ENCODE data around the gene FGF13. TPM values are rescaled to one million over a fixed set of nuclear protein-coding genes. Genes with fewer than 3 reads are reported as not detected.

Gene FGF13
- total and polyA plus RNA-seq, 2 donors (not counting 1 experiment from before 2014, with no cell fraction given): not detected

- Mint-ChIP-seq H3K27me3 (no peaks in the 10 kb centered on the region), H3K4me3 (no peak overlapping the region), H3K4me1 (no peaks in the 10 kb centered on the region), H3K9me3 (ENCODE audit: insufficient read depth) (no peaks in the 10 kb centered on the region), H3K27ac (no peak overlapping the region)
- TF ChIP-seq, protein P1, sequence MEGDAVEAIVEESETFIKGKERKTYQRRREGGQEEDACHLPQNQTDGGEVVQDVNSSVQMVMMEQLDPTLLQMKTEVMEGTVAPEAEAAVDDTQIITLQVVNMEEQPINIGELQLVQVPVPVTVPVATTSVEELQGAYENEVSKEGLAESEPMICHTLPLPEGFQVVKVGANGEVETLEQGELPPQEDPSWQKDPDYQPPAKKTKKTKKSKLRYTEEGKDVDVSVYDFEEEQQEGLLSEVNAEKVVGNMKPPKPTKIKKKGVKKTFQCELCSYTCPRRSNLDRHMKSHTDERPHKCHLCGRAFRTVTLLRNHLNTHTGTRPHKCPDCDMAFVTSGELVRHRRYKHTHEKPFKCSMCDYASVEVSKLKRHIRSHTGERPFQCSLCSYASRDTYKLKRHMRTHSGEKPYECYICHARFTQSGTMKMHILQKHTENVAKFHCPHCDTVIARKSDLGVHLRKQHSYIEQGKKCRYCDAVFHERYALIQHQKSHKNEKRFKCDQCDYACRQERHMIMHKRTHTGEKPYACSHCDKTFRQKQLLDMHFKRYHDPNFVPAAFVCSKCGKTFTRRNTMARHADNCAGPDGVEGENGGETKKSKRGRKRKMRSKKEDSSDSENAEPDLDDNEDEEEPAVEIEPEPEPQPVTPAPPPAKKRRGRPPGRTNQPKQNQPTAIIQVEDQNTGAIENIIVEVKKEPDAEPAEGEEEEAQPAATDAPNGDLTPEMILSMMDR (IDR thresholded peaks at IDR 0.05): no peak
- TF ChIP-seq EZH2 (IDR thresholded peaks at IDR 0.05; ENCODE audit: borderline replicate concordance, insufficient read depth, low read depth, low read length, poor library complexity, severe bottlenecking): no peak
- H3K4me3 ChIP-seq (ENCODE audit: control extremely low read depth in 1 of 5, extremely low read depth in 1 of 5, insufficient read depth in 1 of 5, low read depth in 2 of 5, low read length in 4 of 5): no peak overlapping the region
- no peaks in the 10 kb centered on the region for H3K27me3 ChIP-seq (replicated peaks in 1 of 4; ENCODE audit: control extremely low read depth in 1 of 4, control insufficient read depth in 3 of 4, insufficient read depth in 4 of 4, low read length in 3 of 4)
- H2AFZ ChIP-seq (ENCODE audit: insufficient read depth, low read depth, low read length, poor library complexity, severe bottlenecking): no peak overlapping the region
- H3K9ac ChIP-seq (ENCODE audit: low read length): no peak overlapping the region
- ChIA-PET CTCF (no interaction called here), POLR2A (no interaction called here)
- no peak overlapping the region for H3K27ac ChIP-seq (ENCODE audit: low read length in 2 of 2)
- intact Hi-C loops (cut with micrococcal nuclease): no loop called here
- H3K4me1 ChIP-seq (ENCODE audit: control insufficient read depth in 2 of 2, insufficient read depth in 2 of 2, low read length in 2 of 2): no peaks in the 10 kb centered on the region
- no peaks in the 10 kb centered on the region for H3K9me3 ChIP-seq (ENCODE audit: control extremely low read depth in 1 of 3, control insufficient read depth in 2 of 3, insufficient read depth in 1 of 3, low read length in 2 of 3)
- WGBS (ENCODE audit: insufficient coverage): no CpG with 5 or more reads among the region's 1 CpG
- no peaks in the 10 kb centered on the region for H3K36me3 ChIP-seq (replicated peaks in 1 of 2; ENCODE audit: control extremely low read depth in 1 of 2, control insufficient read depth in 1 of 2, extremely low read depth in 1 of 2, insufficient read depth in 2 of 2, low read length in 1 of 2)
- no peak overlapping the region for H3K4me2 ChIP-seq (replicated peaks; ENCODE audit: low read depth, low read length, poor library complexity, severe bottlenecking)
- H3K79me2 ChIP-seq (ENCODE audit: control insufficient read depth, insufficient read depth, low read length): no peaks in the 10 kb centered on the region
- ATAC-seq (ENCODE audit: low read depth): no peak
- no peaks in the 10 kb centered on the region for H4K20me1 ChIP-seq (ENCODE audit: control insufficient read depth, insufficient read depth, low read length, poor library complexity, severe bottlenecking)
- no peak for DNase-seq
Measured at GRCh38 chrX:138692591-138692990, 18.9 kb downstream of the FGF13 start.

- no peak overlapping the region for H3K4me2 ChIP-seq (replicated peaks; ENCODE audit: low read depth, low read length, poor library complexity, severe bottlenecking)
- H3K4me1 ChIP-seq (ENCODE audit: control insufficient read depth in 2 of 2, insufficient read depth in 2 of 2, low read length in 2 of 2): no peaks in the 10 kb centered on the region
- WGBS (ENCODE audit: insufficient coverage): no CpG with 5 or more reads among the region's 4 CpGs
- no peak overlapping the region for H3K9ac ChIP-seq (ENCODE audit: low read length)
- DNase-seq: no peak
- no peaks in the 10 kb centered on the region for H3K9me3 ChIP-seq (ENCODE audit: control extremely low read depth in 1 of 3, control insufficient read depth in 2 of 3, insufficient read depth in 1 of 3, low read length in 2 of 3)
- no peak overlapping the region for H3K27ac Mint-ChIP-seq
- no peak overlapping the region for H3K4me3 ChIP-seq (ENCODE audit: control extremely low read depth in 1 of 5, extremely low read depth in 1 of 5, insufficient read depth in 1 of 5, low read depth in 2 of 5, low read length in 4 of 5)
- H3K79me2 ChIP-seq (ENCODE audit: control insufficient read depth, insufficient read depth, low read length): no peaks in the 10 kb centered on the region
- intact Hi-C loops (cut with micrococcal nuclease): no loop called here
- POLR2A ChIA-PET: no interaction called here
- no peak for ATAC-seq (ENCODE audit: low read depth)
- no peaks in the 10 kb centered on the region for H3K27me3 ChIP-seq (replicated peaks in 1 of 4; ENCODE audit: control extremely low read depth in 1 of 4, control insufficient read depth in 3 of 4, insufficient read depth in 4 of 4, low read length in 3 of 4)
- H3K27ac ChIP-seq (ENCODE audit: low read length in 2 of 2): no peak overlapping the region
- no peaks in the 10 kb centered on the region for H4K20me1 ChIP-seq (ENCODE audit: control insufficient read depth, insufficient read depth, low read length, poor library complexity, severe bottlenecking)
- no peaks in the 10 kb centered on the region for H3K4me1 Mint-ChIP-seq
- CTCF ChIA-PET: no interaction called here
- H3K9me3 Mint-ChIP-seq (ENCODE audit: insufficient read depth): no peaks in the 10 kb centered on the region
- TF ChIP-seq EZH2 (IDR thresholded peaks at IDR 0.05; ENCODE audit: borderline replicate concordance, insufficient read depth, low read depth, low read length, poor library complexity, severe bottlenecking): no peak
- TF ChIP-seq, protein P1 (IDR thresholded peaks at IDR 0.05): no peak
- no peaks in the 10 kb centered on the region for H3K27me3 Mint-ChIP-seq
- H2AFZ ChIP-seq (ENCODE audit: insufficient read depth, low read depth, low read length, poor library complexity, severe bottlenecking): no peak overlapping the region
- no peak overlapping the region for H3K4me3 Mint-ChIP-seq
- H3K36me3 ChIP-seq (replicated peaks in 1 of 2; ENCODE audit: control extremely low read depth in 1 of 2, control insufficient read depth in 1 of 2, extremely low read depth in 1 of 2, insufficient read depth in 2 of 2, low read length in 1 of 2): no peaks in the 10 kb centered on the region
Measured at GRCh38 chrX:138691186-138691585, 20.3 kb downstream of the FGF13 start.
